Myocyte (in vitro differentiated cells): ENCODE measurements around the gene ZNF518B. TPM values are rescaled to one million over a fixed set of nuclear protein-coding genes. Genes with fewer than 3 reads are reported as not detected.

ENCODE experiments used
- total RNA-seq: library from RNA; depleted of rRNA; stranded (reverse); fragments of >200 nt; gene quantifications from 2 replicates; pipeline ENCODE4 v1.2.3, GENCODE V29; 2014

The ZNF518B gene
- total RNA-seq, 1 donor from 2014 or later: 5.7 TPM

Other genes with a start within 250 kb of the ZNF518B start
- not detected in 2 replicates for gene CLNK, start 227.3 kb upstream of the ZNF518B start, total RNA-seq